Mucosa of rectum (tissue), 2 donors: ENCODE results near the gene CDC37L1.
"Not testable (repeated sequence)": the region's sequence is repeated elsewhere in the genome, so short reads cannot be mapped to it uniquely, and the experiment has no call there.

Experiments
- H3K27ac ChIP-seq, 2 donors: one replicate each; pipeline ENCODE4 v1.7.0; 2013; ENCODE audit warnings: inconsistent platforms in 2 of 2, low read depth in 2 of 2, low read length in 2 of 2
- H3K27me3 ChIP-seq, 2 donors: one replicate each; pipeline ENCODE4 v1.7.0; 2013; ENCODE audit warnings: low read length in 2 of 2; ENCODE audit not compliant: control insufficient read depth in 2 of 2, insufficient read depth in 2 of 2
- H3K36me3 ChIP-seq, 2 donors: one replicate each; pipeline ENCODE4 v1.7.0; 2013; ENCODE audit warnings: low read length in 2 of 2; ENCODE audit not compliant: control insufficient read depth in 2 of 2, insufficient read depth in 2 of 2
- H3K4me1 ChIP-seq, 2 donors: one replicate each; pipeline ENCODE4 v1.7.0; 2013; ENCODE audit warnings: low read length in 2 of 2, mild to moderate bottlenecking in 1 of 2; ENCODE audit not compliant: control insufficient read depth in 2 of 2, insufficient read depth in 2 of 2
- H3K4me3 ChIP-seq, 2 donors: one replicate each; pipeline ENCODE4 v1.7.0; 2013; ENCODE audit warnings: low read length in 2 of 2
- H3K9ac ChIP-seq, 2 donors: one replicate each; pipeline ENCODE4 v1.7.0; 2013; ENCODE audit warnings: low read length in 2 of 2, low read depth in 1 of 2, mild to moderate bottlenecking in 1 of 2
- H3K9me3 ChIP-seq, 2 donors: one replicate each; pipeline ENCODE4 v1.7.0; 2013; ENCODE audit warnings: low read length in 2 of 2; ENCODE audit not compliant: control insufficient read depth in 2 of 2
- donor health status: healthy.
- donor health status: Normal muscosa, but diverticular disease.

The CDC37L1 gene

GRCh38 chr9:4657426-4658159 lies 21.8 kb upstream of the CDC37L1 start:
- H3K36me3 ChIP-seq: no peaks in the 10 kb centered on the region
- H3K9ac ChIP-seq: no peak overlapping the region
- no peak overlapping the region for H3K4me3 ChIP-seq
- H3K4me1 ChIP-seq: peaks cover 0 to 2% of the 10 kb centered on the region in 2 donors
- no peaks in the 10 kb centered on the region for H3K9me3 ChIP-seq
- H3K27ac ChIP-seq: no peak overlapping the region
- no peaks in the 10 kb centered on the region for H3K27me3 ChIP-seq

GRCh38 chr9:4660665-4661064 lies 18.7 kb upstream of the CDC37L1 start:
- peaks cover 25 to 28% of the 10 kb centered on the region in 2 donors for H3K4me1 ChIP-seq
- not testable (repeated sequence) for H3K4me3 ChIP-seq, H3K27ac ChIP-seq, H3K36me3 ChIP-seq, H3K9me3 ChIP-seq, H3K27me3 ChIP-seq, H3K9ac ChIP-seq

GRCh38 chr9:4661165-4661564 lies 18.2 kb upstream of the CDC37L1 start:
- peaks cover 25 to 30% of the 10 kb centered on the region in 2 donors for H3K4me1 ChIP-seq
- no peaks in the 10 kb centered on the region for H3K27me3 ChIP-seq
- H3K4me3 ChIP-seq: no peak overlapping the region
- no peak overlapping the region for H3K27ac ChIP-seq
- no peak overlapping the region for H3K9ac ChIP-seq
- no peaks in the 10 kb centered on the region for H3K9me3 ChIP-seq
- H3K36me3 ChIP-seq: no peaks in the 10 kb centered on the region

- Histone ChIP-seq H3K27me3 (no peaks in the 10 kb centered on the region), H3K4me1 (peaks cover 25 to 30% of the 10 kb centered on the region in 2 donors), H3K9me3 (no peaks in the 10 kb centered on the region), H3K4me3 (peak overlapping the region; percentile 86 to 93), H3K27ac (peak overlapping the region in 1 of 2 donors; percentile 93), H3K9ac (peak overlapping the region in 1 of 2 donors; percentile 93), H3K36me3 (no peaks in the 10 kb centered on the region)
Observed at GRCh38 chr9:4661611-4662010, 17.8 kb upstream of the CDC37L1 start.

- H3K27ac ChIP-seq: peak within 1 kb of the TSS; percentile 91 to 93
- peak within 1 kb of the TSS; percentile 86 to 93 for H3K4me3 ChIP-seq
- H3K36me3 ChIP-seq: no peaks in the 10 kb centered on the region
- H3K27me3 ChIP-seq: no peaks in the 10 kb centered on the region
- H3K4me1 ChIP-seq: peaks cover 25 to 30% of the 10 kb centered on the region in 2 donors
- no peaks in the 10 kb centered on the region for H3K9me3 ChIP-seq
- H3K9ac ChIP-seq: peak within 1 kb of the TSS; percentile 74 to 93
Observed at GRCh38 chr9:4662108-4662988, 17.0 kb upstream of the CDC37L1 start, which contains the start of gene PLPP6. Gene PLPP6 (plus strand): TSS chr9:4662294. CDS start chr9:4662376, 82 bp downstream.

GRCh38 chr9:4662989-4663792 lies 16.2 kb upstream of the CDC37L1 start:
- H3K9me3 ChIP-seq: no peaks in the 10 kb centered on the region
- peak overlapping the region; percentile 86 to 93 for H3K4me3 ChIP-seq
- peak overlapping the region; percentile 91 to 93 for H3K27ac ChIP-seq
- H3K27me3 ChIP-seq: no peaks in the 10 kb centered on the region
- H3K36me3 ChIP-seq: no peaks in the 10 kb centered on the region
- peak overlapping the region; percentile 74 to 93 for H3K9ac ChIP-seq
- H3K4me1 ChIP-seq: peaks cover 25 to 30% of the 10 kb centered on the region in 2 donors

- Histone ChIP-seq H3K27me3 (no peaks in the 10 kb centered on the region), H3K36me3 (no peaks in the 10 kb centered on the region), H3K4me1 (peaks cover 25 to 30% of the 10 kb centered on the region in 2 donors), H3K27ac (peak overlapping the region in 1 of 2 donors; percentile 9), H3K9ac (no peak overlapping the region), H3K4me3 (peak overlapping the region; percentile 21 to 86), H3K9me3 (no peaks in the 10 kb centered on the region)
Observed at GRCh38 chr9:4663956-4664355, 15.4 kb upstream of the CDC37L1 start.

- H3K4me3 ChIP-seq: peak overlapping the region; percentile 8 to 82
Observed at GRCh38 chr9:4665357-4665756, 14.0 kb upstream of the CDC37L1 start.

GRCh38 chr9:4666042-4666699 lies 13.2 kb upstream of the CDC37L1 start, which contains the start of gene SPATA6L:
Gene SPATA6L (minus strand): TSS chr9:4666480. CDS start chr9:4666250, 230 bp downstream.
- Histone ChIP-seq H3K4me1 (peaks cover 25 to 30% of the 10 kb centered on the region in 2 donors), H3K9me3 (no peaks in the 10 kb centered on the region), H3K9ac (peak within 1 kb of the TSS; percentile 69 to 71), H3K27ac (peak within 1 kb of the TSS; percentile 35 to 64), H3K4me3 (peak within 1 kb of the TSS; percentile 79 to 82), H3K27me3 (no peaks in the 10 kb centered on the region), H3K36me3 (no peaks in the 10 kb centered on the region)

More at GRCh38 chr9:4665357-4665756, 14.0 kb upstream of the CDC37L1 start:
- Histone ChIP-seq H3K9me3 (no peaks in the 10 kb centered on the region), H3K4me1 (peaks cover 25 to 30% of the 10 kb centered on the region in 2 donors), H3K9ac (no peak overlapping the region), H3K36me3 (no peaks in the 10 kb centered on the region), H3K27me3 (no peaks in the 10 kb centered on the region), H3K27ac (no peak overlapping the region)
